ENCODE data around the gene SLC22A16. TPM values are rescaled to one million over a fixed set of nuclear protein-coding genes. Genes with fewer than 3 reads are reported as not detected.

Gene SLC22A16, protein sequence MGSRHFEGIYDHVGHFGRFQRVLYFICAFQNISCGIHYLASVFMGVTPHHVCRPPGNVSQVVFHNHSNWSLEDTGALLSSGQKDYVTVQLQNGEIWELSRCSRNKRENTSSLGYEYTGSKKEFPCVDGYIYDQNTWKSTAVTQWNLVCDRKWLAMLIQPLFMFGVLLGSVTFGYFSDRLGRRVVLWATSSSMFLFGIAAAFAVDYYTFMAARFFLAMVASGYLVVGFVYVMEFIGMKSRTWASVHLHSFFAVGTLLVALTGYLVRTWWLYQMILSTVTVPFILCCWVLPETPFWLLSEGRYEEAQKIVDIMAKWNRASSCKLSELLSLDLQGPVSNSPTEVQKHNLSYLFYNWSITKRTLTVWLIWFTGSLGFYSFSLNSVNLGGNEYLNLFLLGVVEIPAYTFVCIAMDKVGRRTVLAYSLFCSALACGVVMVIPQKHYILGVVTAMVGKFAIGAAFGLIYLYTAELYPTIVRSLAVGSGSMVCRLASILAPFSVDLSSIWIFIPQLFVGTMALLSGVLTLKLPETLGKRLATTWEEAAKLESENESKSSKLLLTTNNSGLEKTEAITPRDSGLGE
- total RNA-seq, result not detected in 2 replicates
- not detected in 2 replicates for polyA plus RNA-seq

DNA sequence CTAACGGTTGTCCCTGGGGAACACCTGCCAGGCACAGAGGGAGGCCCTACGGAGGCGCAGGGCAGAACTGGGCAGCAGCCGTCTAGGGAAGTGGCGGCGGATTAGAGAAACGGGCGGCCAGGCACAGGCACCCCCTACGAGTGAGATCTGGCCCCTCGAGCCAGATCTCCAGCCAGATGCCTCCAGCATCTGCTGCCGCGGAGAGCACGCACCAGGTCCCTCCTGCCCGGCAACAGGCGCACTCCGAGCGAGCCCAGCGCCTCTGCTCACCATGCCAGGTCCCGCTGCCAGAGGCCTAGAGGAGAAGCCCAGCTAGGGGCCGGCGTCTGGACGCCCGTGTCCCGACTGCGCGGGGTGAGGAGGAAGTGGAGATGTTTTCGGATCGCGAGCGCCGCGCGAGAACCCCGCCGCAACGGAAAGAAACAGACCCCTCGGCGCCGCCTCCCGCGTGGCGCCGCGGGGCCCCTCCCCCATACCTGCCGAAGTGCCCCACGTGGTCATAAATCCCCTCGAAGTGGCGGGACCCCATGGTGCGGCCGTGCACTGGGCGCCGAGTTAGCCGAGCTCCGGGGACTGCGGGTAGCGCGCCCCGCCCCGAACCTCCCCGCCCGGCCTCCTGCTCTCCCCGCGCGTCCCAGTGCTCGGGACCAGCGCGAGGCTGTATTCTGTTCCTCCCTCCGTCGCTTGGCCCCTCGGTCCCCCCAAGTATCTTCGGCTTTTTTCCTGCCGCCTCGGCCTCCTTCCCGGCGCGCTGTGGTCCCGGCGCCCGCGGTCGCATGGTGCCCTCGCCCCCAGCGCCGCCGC is at the start of gene SLC22A16:
Gene SLC22A16 (minus strand): TSS at position 568 of the 804 bp plus-strand sequence. CDS start 39 bp downstream, at position 529.
- no peak within 1 kb of the TSS for H3K4me3 ChIP-seq
- no peaks in the 10 kb centered on the region for H3K4me1 ChIP-seq (ENCODE audit: low read depth)
- DNase-seq (ENCODE audit: low read depth in 1 of 2, low spot score in 1 of 2), result peak in 1 of 2 donors; percentile 29
- H3K27ac ChIP-seq, result no peak within 1 kb of the TSS
- no peaks in the 10 kb centered on the region for H3K9me3 ChIP-seq (ENCODE audit: low read depth)
- TF ChIP-seq, protein P1, sequence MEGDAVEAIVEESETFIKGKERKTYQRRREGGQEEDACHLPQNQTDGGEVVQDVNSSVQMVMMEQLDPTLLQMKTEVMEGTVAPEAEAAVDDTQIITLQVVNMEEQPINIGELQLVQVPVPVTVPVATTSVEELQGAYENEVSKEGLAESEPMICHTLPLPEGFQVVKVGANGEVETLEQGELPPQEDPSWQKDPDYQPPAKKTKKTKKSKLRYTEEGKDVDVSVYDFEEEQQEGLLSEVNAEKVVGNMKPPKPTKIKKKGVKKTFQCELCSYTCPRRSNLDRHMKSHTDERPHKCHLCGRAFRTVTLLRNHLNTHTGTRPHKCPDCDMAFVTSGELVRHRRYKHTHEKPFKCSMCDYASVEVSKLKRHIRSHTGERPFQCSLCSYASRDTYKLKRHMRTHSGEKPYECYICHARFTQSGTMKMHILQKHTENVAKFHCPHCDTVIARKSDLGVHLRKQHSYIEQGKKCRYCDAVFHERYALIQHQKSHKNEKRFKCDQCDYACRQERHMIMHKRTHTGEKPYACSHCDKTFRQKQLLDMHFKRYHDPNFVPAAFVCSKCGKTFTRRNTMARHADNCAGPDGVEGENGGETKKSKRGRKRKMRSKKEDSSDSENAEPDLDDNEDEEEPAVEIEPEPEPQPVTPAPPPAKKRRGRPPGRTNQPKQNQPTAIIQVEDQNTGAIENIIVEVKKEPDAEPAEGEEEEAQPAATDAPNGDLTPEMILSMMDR (IDR thresholded peaks at IDR 0.05; ENCODE audit: low read depth, low read length), result no peak
- H3K36me3 ChIP-seq, result no peaks in the 10 kb centered on the region
- peaks cover 22% of the 10 kb centered on the region for H3K27me3 ChIP-seq

DNA sequence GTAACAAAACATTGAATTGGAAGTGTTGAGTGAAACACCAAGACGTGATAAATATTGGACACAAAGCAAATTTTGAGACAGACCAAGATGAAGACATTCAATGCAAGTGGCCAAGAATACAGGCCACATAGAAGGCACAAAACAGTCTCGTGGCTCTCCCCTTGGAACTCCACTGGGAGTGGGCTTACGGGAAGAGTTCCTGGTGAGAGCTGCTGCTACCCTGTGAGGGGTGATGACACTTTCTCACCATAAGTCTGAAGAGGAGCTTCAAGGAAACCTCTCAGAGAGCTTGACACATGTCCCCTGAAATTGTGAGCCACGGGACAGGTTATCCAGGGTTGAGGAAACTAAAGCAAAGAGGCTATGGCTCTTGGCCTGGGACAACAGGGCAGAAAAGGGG is 48.6 kb upstream of the SLC22A16 start:
- Histone ChIP-seq H3K36me3 (no peaks in the 10 kb centered on the region), H3K4me3 (no peak overlapping the region), H3K27ac (no peak overlapping the region), H3K4me1 (ENCODE audit: low read depth) (peaks cover 4% of the 10 kb centered on the region), H3K9me3 (ENCODE audit: low read depth) (no peaks in the 10 kb centered on the region), H3K27me3 (no peaks in the 10 kb centered on the region)
- TF ChIP-seq, protein P1 (IDR thresholded peaks at IDR 0.05; ENCODE audit: low read depth, low read length), result no peak
- DNase-seq (ENCODE audit: low read depth in 1 of 2, low spot score in 1 of 2), result no peak

DNA sequence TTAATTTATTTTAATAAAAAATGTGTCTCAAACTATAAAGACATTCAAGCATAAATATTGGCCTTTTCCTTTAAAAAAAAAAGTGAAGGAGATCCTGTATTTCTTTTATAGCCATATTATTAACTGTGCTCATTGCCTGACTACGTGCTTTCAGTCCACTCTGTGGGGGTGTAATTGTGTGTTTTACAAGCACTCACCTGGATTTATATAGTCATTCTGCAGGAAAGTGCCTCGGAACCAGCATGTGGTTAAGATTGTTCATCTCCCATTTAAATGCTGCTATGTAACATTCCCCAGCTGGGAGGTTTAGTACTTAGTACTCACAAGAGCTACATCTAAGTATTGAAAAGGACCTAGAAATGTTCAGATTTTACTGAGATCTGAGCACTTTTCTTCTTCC is 47.9 kb upstream of the SLC22A16 start:
- Histone ChIP-seq H3K4me3 (no peak overlapping the region), H3K4me1 (ENCODE audit: low read depth) (peaks cover 4% of the 10 kb centered on the region), H3K27me3 (no peaks in the 10 kb centered on the region), H3K36me3 (no peaks in the 10 kb centered on the region), H3K27ac (no peak overlapping the region), H3K9me3 (ENCODE audit: low read depth) (no peaks in the 10 kb centered on the region)
- no peak for DNase-seq (ENCODE audit: low read depth in 1 of 2, low spot score in 1 of 2)
- TF ChIP-seq, protein P1 (IDR thresholded peaks at IDR 0.05; ENCODE audit: low read depth, low read length), result no peak

DNA sequence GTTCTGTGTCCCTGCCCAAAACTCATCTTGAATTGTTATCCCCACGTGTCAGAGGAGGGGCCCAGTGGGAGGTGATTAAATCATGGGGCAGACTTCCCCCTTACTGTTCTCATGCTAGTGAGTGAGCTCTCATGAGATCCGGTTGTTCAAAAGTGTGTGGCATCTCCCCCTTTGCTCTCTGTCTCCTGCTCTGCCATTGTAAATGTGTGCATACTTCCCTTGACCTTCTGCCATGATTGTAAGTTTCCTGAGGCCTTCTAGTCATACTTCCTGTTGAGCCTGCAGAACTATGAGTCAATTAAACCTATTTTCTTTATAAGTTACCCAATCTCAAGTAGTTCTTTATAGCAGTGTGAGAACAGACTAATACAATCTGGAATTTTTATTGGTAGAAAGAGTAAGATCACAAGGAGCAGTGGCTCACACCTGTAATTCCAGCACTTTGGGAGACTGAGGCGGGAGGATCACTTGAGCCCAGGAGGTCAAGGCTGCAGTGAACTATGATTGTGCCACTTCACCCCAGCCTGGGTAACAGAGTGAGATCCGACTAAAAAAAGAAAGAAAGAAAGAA is 47.1 kb upstream of the SLC22A16 start:
- Histone ChIP-seq H3K4me3 (no peak overlapping the region), H3K36me3 (no peaks in the 10 kb centered on the region), H3K9me3 (ENCODE audit: low read depth) (no peaks in the 10 kb centered on the region), H3K27me3 (no peaks in the 10 kb centered on the region), H3K4me1 (ENCODE audit: low read depth) (peaks cover 4% of the 10 kb centered on the region), H3K27ac (no peak overlapping the region)
- DNase-seq (ENCODE audit: low read depth in 1 of 2, low spot score in 1 of 2), result no peak
- TF ChIP-seq, protein P1 (IDR thresholded peaks at IDR 0.05; ENCODE audit: low read depth, low read length), result no peak

DNA sequence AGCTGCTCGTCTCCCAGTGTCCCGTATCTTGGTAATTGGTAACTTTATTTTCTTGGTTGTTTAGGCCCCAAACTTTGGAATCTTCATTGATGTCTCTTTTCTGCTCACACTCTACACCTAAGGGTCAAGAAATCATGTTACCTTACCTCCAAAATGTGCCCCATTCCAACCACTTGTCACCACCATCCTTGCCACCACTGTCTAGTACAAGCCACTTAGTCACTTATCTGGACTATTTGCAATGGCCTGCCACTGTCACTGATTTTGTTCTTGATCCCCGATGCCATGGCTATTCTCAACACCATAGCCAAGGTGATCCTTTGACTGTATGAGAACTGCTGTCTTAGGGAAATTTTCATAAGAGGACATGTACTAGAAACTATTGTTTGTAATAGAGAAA is 46.0 kb upstream of the SLC22A16 start:
- Histone ChIP-seq H3K27ac (no peak overlapping the region), H3K4me3 (no peak overlapping the region), H3K36me3 (no peaks in the 10 kb centered on the region), H3K27me3 (no peaks in the 10 kb centered on the region), H3K4me1 (ENCODE audit: low read depth) (peaks cover 4% of the 10 kb centered on the region), H3K9me3 (ENCODE audit: low read depth) (no peaks in the 10 kb centered on the region)
- DNase-seq (ENCODE audit: low read depth in 1 of 2, low spot score in 1 of 2), result no peak
- TF ChIP-seq, protein P1 (IDR thresholded peaks at IDR 0.05; ENCODE audit: low read depth, low read length), result no peak

Data from cardiac muscle cell (in vitro differentiated cells and primary cell).